ENCODE measurements around the gene KCND3.

KCND3 gene

DNA sequence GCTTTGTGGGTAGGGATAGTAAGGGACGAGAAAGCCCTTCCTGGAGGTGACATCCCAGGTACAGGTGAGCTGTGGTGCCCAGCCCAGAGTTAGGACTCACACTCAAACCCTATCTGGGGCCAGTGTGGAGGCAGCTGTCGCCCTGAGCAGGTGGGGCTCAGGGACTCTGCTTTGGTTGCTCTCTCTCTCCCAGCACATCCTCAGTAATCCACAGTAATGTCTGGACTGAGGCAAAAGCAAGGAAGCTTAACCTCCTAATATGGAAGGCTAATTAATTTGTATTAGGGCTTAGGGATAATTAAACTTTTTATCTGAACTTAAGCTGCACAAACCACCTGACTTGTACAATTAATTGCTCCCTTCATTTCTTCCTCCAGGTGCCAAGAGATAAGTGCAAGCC lies 195.5 kb downstream of the KCND3 start:
- Histone ChIP-seq H3K9me2 (ENCODE audit: low read depth, low read length) (no peaks in the 10 kb centered on the region), H3K79me2 (ENCODE audit: insufficient read depth, low read length) (no peaks in the 10 kb centered on the region), H3K9me3 (ENCODE audit: low read length) (no peaks in the 10 kb centered on the region), H3K36me3 (ENCODE audit: insufficient read depth, low read length) (no peaks in the 10 kb centered on the region), H4K20me1 (ENCODE audit: insufficient read depth, low read length) (no peaks in the 10 kb centered on the region), H3K9ac (ENCODE audit: low read length) (no peak overlapping the region), H3K27ac (ENCODE audit: low read depth, low read length, poor library complexity, severe bottlenecking) (no peak overlapping the region), H3K4me2 (ENCODE audit: low read length) (no peak overlapping the region), H2AFZ (ENCODE audit: low read length) (no peak overlapping the region), H3K4me3 (ENCODE audit: low read depth, low read length, poor library complexity, severe bottlenecking) (no peak overlapping the region), H3K27me3 (ENCODE audit: insufficient read depth, low read length) (peaks cover 13% of the 10 kb centered on the region), H3K4me1 (ENCODE audit: insufficient read depth, low read length, severe bottlenecking) (no peaks in the 10 kb centered on the region), H3F3A (ENCODE audit: insufficient read depth, low read length) (no peaks in the 10 kb centered on the region)
- no peak for TF ChIP-seq EZH2 (IDR thresholded peaks at IDR 0.05; ENCODE audit: borderline replicate concordance, low read length)
- TF ChIP-seq, protein P1, sequence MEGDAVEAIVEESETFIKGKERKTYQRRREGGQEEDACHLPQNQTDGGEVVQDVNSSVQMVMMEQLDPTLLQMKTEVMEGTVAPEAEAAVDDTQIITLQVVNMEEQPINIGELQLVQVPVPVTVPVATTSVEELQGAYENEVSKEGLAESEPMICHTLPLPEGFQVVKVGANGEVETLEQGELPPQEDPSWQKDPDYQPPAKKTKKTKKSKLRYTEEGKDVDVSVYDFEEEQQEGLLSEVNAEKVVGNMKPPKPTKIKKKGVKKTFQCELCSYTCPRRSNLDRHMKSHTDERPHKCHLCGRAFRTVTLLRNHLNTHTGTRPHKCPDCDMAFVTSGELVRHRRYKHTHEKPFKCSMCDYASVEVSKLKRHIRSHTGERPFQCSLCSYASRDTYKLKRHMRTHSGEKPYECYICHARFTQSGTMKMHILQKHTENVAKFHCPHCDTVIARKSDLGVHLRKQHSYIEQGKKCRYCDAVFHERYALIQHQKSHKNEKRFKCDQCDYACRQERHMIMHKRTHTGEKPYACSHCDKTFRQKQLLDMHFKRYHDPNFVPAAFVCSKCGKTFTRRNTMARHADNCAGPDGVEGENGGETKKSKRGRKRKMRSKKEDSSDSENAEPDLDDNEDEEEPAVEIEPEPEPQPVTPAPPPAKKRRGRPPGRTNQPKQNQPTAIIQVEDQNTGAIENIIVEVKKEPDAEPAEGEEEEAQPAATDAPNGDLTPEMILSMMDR (IDR thresholded peaks at IDR 0.05; ENCODE audit: low read length): no peak

DNA sequence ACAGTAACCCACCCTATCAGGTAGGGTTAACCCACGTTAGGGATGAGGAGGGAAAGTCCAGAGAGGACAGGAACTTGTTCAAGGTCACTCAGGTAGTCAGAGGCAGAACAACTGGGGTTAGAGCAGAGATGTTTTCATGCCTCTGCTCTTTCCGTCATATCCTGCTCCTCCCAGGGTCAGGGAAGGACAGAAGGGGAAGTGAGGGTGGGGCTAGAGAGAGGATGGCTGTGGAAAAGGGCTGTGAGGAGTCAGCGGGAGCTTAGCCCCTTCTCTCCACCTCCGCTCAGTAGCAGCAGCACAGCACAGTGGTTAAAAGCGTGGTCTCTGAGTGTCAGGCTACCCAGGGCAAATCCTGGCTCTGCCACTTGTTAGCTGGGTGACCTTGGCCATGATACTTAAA lies 197.2 kb downstream of the KCND3 start:
- Histone ChIP-seq H3K4me2 (ENCODE audit: low read length) (no peak overlapping the region), H3F3A (ENCODE audit: insufficient read depth, low read length) (no peaks in the 10 kb centered on the region), H3K79me2 (ENCODE audit: insufficient read depth, low read length) (no peaks in the 10 kb centered on the region), H3K9me3 (ENCODE audit: low read length) (no peaks in the 10 kb centered on the region), H3K36me3 (ENCODE audit: insufficient read depth, low read length) (no peaks in the 10 kb centered on the region), H3K9ac (ENCODE audit: low read length) (no peak overlapping the region), H3K27ac (ENCODE audit: low read depth, low read length, poor library complexity, severe bottlenecking) (no peak overlapping the region), H3K4me1 (ENCODE audit: insufficient read depth, low read length, severe bottlenecking) (no peaks in the 10 kb centered on the region), H2AFZ (ENCODE audit: low read length) (no peak overlapping the region), H3K9me2 (ENCODE audit: low read depth, low read length) (no peaks in the 10 kb centered on the region), H3K4me3 (ENCODE audit: low read depth, low read length, poor library complexity, severe bottlenecking) (no peak overlapping the region), H3K27me3 (ENCODE audit: insufficient read depth, low read length) (peaks cover 13% of the 10 kb centered on the region), H4K20me1 (ENCODE audit: insufficient read depth, low read length) (no peaks in the 10 kb centered on the region)
- TF ChIP-seq EZH2 (IDR thresholded peaks at IDR 0.05; ENCODE audit: borderline replicate concordance, low read length): no peak
- TF ChIP-seq, protein P1 (IDR thresholded peaks at IDR 0.05; ENCODE audit: low read length): no peak

DNA sequence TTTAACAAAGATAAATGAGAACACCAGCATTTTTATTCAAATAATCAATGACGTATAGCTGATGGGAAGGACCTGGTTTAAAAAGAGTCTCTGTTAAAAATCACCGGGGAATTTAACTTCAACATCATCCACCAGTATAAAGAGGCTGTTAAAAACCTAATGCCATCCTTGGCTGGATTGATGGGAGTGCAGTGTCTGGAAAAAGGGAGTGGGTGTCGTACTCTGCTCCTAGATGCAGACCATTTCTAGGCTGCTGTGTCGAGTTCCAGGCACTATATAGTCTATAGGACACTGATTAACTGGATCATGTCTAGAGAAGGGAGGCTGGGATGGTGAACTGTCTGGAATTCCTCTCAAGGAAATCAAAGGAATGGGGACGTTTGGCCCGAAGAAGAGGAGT lies 197.7 kb downstream of the KCND3 start:
- Histone ChIP-seq H2AFZ (ENCODE audit: low read length) (no peak overlapping the region), H3K9me2 (ENCODE audit: low read depth, low read length) (no peaks in the 10 kb centered on the region), H3K27me3 (ENCODE audit: insufficient read depth, low read length) (peaks cover 13% of the 10 kb centered on the region), H3K79me2 (ENCODE audit: insufficient read depth, low read length) (no peaks in the 10 kb centered on the region), H3K9me3 (ENCODE audit: low read length) (no peaks in the 10 kb centered on the region), H3K4me1 (ENCODE audit: insufficient read depth, low read length, severe bottlenecking) (no peaks in the 10 kb centered on the region), H3K9ac (ENCODE audit: low read length) (no peak overlapping the region), H3K27ac (ENCODE audit: low read depth, low read length, poor library complexity, severe bottlenecking) (no peak overlapping the region), H3K4me3 (ENCODE audit: low read depth, low read length, poor library complexity, severe bottlenecking) (no peak overlapping the region), H3F3A (ENCODE audit: insufficient read depth, low read length) (no peaks in the 10 kb centered on the region), H4K20me1 (ENCODE audit: insufficient read depth, low read length) (no peaks in the 10 kb centered on the region), H3K4me2 (ENCODE audit: low read length) (no peak overlapping the region), H3K36me3 (ENCODE audit: insufficient read depth, low read length) (no peaks in the 10 kb centered on the region)
- TF ChIP-seq, protein P1 (IDR thresholded peaks at IDR 0.05; ENCODE audit: low read length): no peak
- TF ChIP-seq EZH2 (IDR thresholded peaks at IDR 0.05; ENCODE audit: borderline replicate concordance, low read length): no peak
